Testis (tissue), 2 donors: ENCODE data around the gene RAB40B.

Experiments
- CTCF ChIP-seq, 3 experiments: fragments of 450-650 bp in 2 of 3; fragments of 200-600 bp in 1 of 3; sonication (generic) in 1 of 3; IDR thresholded peaks; one replicate each; pipeline ENCODE4 v1.5.1; 2016 to 2019; ENCODE audit warnings: antibody characterized with exemption in 3 of 3, mild to moderate bottlenecking in 2 of 3, moderate library complexity in 1 of 3
- POLR2A ChIP-seq: fragments of 450-650 bp; IDR thresholded peaks from one replicate; pipeline ENCODE4 v1.6.1; 2017; ENCODE audit warnings: antibody characterized with exemption, mild to moderate bottlenecking, moderate library complexity

GRCh38 chr17:82640036-82640435, 58.5 kb downstream of the RAB40B start:
- TF ChIP-seq CTCF (IDR thresholded peaks at IDR 0.05) (no peak), POLR2A (no peak)
